Measurements from ENCODE around the gene PCNX4. TPM values are rescaled to one million over a fixed set of nuclear protein-coding genes. Genes with fewer than 3 reads are reported as not detected.

PCNX4 gene
- total RNA-seq, 2 experiments from 2014 or later, result 17.3 to 21.0 TPM

DNA sequence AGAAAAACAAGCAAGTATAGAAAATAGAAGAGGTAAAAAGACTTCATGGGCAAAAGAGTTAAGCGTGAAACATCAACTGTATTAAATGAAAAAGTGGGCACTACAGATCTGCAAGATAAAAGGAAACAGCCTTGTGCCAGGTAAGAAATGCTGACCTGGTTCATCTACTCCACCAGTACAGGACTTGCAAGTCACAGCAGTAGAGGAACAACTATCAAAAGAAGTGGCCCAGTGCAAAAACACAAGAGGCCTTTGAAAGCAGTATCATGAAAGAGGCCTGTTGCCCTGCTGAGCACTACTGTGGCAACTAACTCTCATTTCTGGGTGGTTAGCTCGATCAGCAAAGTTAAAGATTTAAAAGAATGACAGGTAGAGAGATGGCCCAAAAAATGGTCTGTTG is 62.9 kb downstream of the PCNX4 start:
- no peaks in the 10 kb centered on the region for H3K27me3 Mint-ChIP-seq

GRCh38 chr14:60160422-60160821 is 68.7 kb downstream of the PCNX4 start:
- Histone ChIP-seq H3K27ac (ENCODE audit: low read depth in 1 of 2, low read length in 2 of 2) (no peak overlapping the region), H3K36me3 (ENCODE audit: insufficient read depth, low read length) (peaks cover 6% of the 10 kb centered on the region), H3K9me3 (ENCODE audit: control insufficient read depth in 1 of 2, insufficient read depth in 1 of 2, low read length in 2 of 2) (no peaks in the 10 kb centered on the region), H3K4me1 (ENCODE audit: insufficient read depth, low read length) (peaks cover 27% of the 10 kb centered on the region), H3K27me3 (ENCODE audit: control insufficient read depth in 1 of 2, insufficient read depth in 2 of 2, low read length in 2 of 2) (no peaks in the 10 kb centered on the region), H3K4me3 (ENCODE audit: low read length) (no peak overlapping the region)
- intact Hi-C loops (cut with DNase I, micrococcal nuclease), result no loop called here
- H3K36me3 Mint-ChIP-seq (ENCODE audit: low read depth), result peaks cover 47% of the 10 kb centered on the region
- CTCF ChIA-PET, result interaction anchor here (0.7 kb wide), 1 partner anchor 574 kb away, joined by 3 read pairs; no protein-coding TSS in a partner anchor
- ATAC-seq (ENCODE audit: poor library complexity) (no peak), DNase-seq (no peak)
- POLR2A ChIA-PET, result interaction anchor here (1.5 to 3.5 kb wide), 2 partner anchors 8 to 88 kb away, joined by 4 to 14 read pairs; partner anchors contain the start of gene PPM1A
- peak overlapping the region; percentile 79 for H3K27ac Mint-ChIP-seq
- H3K27me3 Mint-ChIP-seq, result no peaks in the 10 kb centered on the region
- TF ChIP-seq CTCF (IDR thresholded peaks at IDR 0.05), result no peak
- no peak overlapping the region for H3K4me3 Mint-ChIP-seq
- peaks cover 83% of the 10 kb centered on the region for H3K4me1 Mint-ChIP-seq (ENCODE audit: low read depth)
- H3K9me3 Mint-ChIP-seq, result no peaks in the 10 kb centered on the region

More for the DNA sequence above, 62.9 kb downstream of the PCNX4 start:
- no peak for TF ChIP-seq CTCF (IDR thresholded peaks at IDR 0.05)
- Mint-ChIP-seq H3K4me3 (peak overlapping the region; percentile 7), H3K36me3 (ENCODE audit: low read depth) (peaks cover 68% of the 10 kb centered on the region), H3K4me1 (ENCODE audit: low read depth) (peaks cover 81% of the 10 kb centered on the region), H3K9me3 (no peaks in the 10 kb centered on the region), H3K27ac (peak overlapping the region; percentile 73)
- Histone ChIP-seq H3K4me3 (ENCODE audit: low read length) (no peak overlapping the region), H3K9me3 (ENCODE audit: control insufficient read depth in 1 of 2, insufficient read depth in 1 of 2, low read length in 2 of 2) (no peaks in the 10 kb centered on the region), H3K36me3 (ENCODE audit: insufficient read depth, low read length) (peaks cover 26% of the 10 kb centered on the region), H3K4me1 (ENCODE audit: insufficient read depth, low read length) (peaks cover 29% of the 10 kb centered on the region), H3K27ac (ENCODE audit: low read depth in 1 of 2, low read length in 2 of 2) (peak overlapping the region in 1 of 2 donors; percentile 57), H3K27me3 (ENCODE audit: control insufficient read depth in 1 of 2, insufficient read depth in 2 of 2, low read length in 2 of 2) (no peaks in the 10 kb centered on the region)
- ATAC-seq (ENCODE audit: poor library complexity), result no peak
- intact Hi-C loops (cut with DNase I, micrococcal nuclease), result loop anchor here in 1 of 2 experiments (5.0 kb wide), 1 partner anchor 62 kb away; the partner anchor contains the start of gene PCNX4
- ChIA-PET POLR2A (interaction anchor here (1.1 to 2.0 kb wide), 3 partner anchors 10 to 93 kb away, joined by 3 to 15 read pairs (median 4); partner anchors contain the start of gene DHRS7), CTCF (interaction anchor here (4.0 kb wide), 1 partner anchor 11 kb away, joined by 14 read pairs; the partner anchor contains the start of gene DHRS7)
- DNase-seq, result no peak

- no peak for TF ChIP-seq CTCF (IDR thresholded peaks at IDR 0.05)
- Mint-ChIP-seq H3K27me3 (no peaks in the 10 kb centered on the region), H3K27ac (peak overlapping the region; percentile 79), H3K36me3 (ENCODE audit: low read depth) (peaks cover 37% of the 10 kb centered on the region), H3K4me3 (peak overlapping the region; percentile 39), H3K4me1 (ENCODE audit: low read depth) (peaks cover 83% of the 10 kb centered on the region), H3K9me3 (no peaks in the 10 kb centered on the region)
- peaks cover 6% of the 10 kb centered on the region for H3K36me3 ChIP-seq (ENCODE audit: insufficient read depth, low read length)
- H3K4me1 ChIP-seq (ENCODE audit: insufficient read depth, low read length), result peaks cover 32% of the 10 kb centered on the region
- DNase-seq (peak in 1 of 14 experiments; percentile 31), ATAC-seq (ENCODE audit: poor library complexity) (no peak)
- ChIA-PET CTCF (interaction anchor here (2.0 kb wide), 1 partner anchor 196 kb away, joined by 6 read pairs; no protein-coding TSS in a partner anchor), POLR2A (interaction anchor here (1.5 to 3.5 kb wide), 2 partner anchors 9 to 87 kb away, joined by 4 to 14 read pairs; partner anchors contain the start of gene PPM1A)
- H3K27me3 ChIP-seq (ENCODE audit: control insufficient read depth in 1 of 2, insufficient read depth in 2 of 2, low read length in 2 of 2), result no peaks in the 10 kb centered on the region
- intact Hi-C loops (cut with DNase I, micrococcal nuclease), result no loop called here
- H3K9me3 ChIP-seq (ENCODE audit: control insufficient read depth in 1 of 2, insufficient read depth in 1 of 2, low read length in 2 of 2), result no peaks in the 10 kb centered on the region
- H3K4me3 ChIP-seq (ENCODE audit: low read length), result no peak overlapping the region
- peak overlapping the region; percentile 10 to 46 for H3K27ac ChIP-seq (ENCODE audit: low read depth in 1 of 2, low read length in 2 of 2)
Measured at GRCh38 chr14:60161196-60162107, 69.7 kb downstream of the PCNX4 start.

Measured in CD4-positive, alpha-beta T cell (primary cell).